ENCODE results near the gene AHNAK.

DNA sequence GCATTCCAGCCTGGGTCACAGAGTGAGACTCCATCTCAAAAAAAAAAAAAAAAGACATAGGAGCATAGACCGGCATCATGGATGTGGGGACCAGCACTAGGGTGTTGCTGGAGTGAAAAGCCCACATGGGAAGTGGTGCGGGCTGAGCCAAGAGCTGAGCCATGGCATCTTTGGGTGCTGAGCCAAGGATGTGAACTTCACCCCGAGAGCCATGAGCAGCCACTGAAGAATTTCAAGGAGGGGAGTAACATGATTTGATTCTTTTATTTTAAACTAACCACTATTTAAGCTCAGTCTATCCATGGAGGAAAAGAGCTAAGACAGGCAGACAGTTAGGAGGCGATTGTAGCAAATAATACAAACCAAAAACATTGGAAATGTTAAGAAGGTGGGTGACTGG is 57.4 kb downstream of the AHNAK start:
- TF ChIP-seq EZH2phosphoT487 (IDR thresholded peaks at IDR 0.05; ENCODE audit: insufficient read depth, low read depth), result no peak
- no peak for TF ChIP-seq EZH2 (IDR thresholded peaks at IDR 0.05; ENCODE audit: insufficient read depth, poor library complexity, severe bottlenecking)
